Lower leg skin (tissue), 3 donors: ENCODE data around the gene DIO3.

Experiments
- CTCF ChIP-seq, 3 donors: fragments of 450-650 bp; IDR thresholded peaks; one replicate each; pipeline ENCODE4 v1.5.1; 2016; ENCODE audit warnings: antibody characterized with exemption in 3 of 3, mild to moderate bottlenecking in 3 of 3, moderate library complexity in 2 of 3
- POLR2A ChIP-seq, 2 donors: fragments of 450-650 bp; IDR thresholded peaks; one replicate each; pipeline ENCODE4 v1.6.1; 2016 to 2017; ENCODE audit warnings: antibody characterized with exemption in 2 of 2, mild to moderate bottlenecking in 1 of 2, moderate library complexity in 1 of 2

- TF ChIP-seq CTCF (IDR thresholded peaks at IDR 0.05) (no peak), POLR2A (IDR thresholded peaks at IDR 0.05) (no peak)
These were observed 17.2 kb downstream of the DIO3 start for GRCh38 chr14:101578489-101578888.
